ENCODE measurements around the gene TRAP1. TPM values are rescaled to one million over a fixed set of nuclear protein-coding genes. Genes with fewer than 3 reads are reported as not detected.
"Not testable (repeated sequence)": the region's sequence is repeated elsewhere in the genome, so short reads cannot be mapped to it uniquely, and the experiment has no call there.

Gene TRAP1
- total and polyA plus RNA-seq, 7 donors, result 98.1 to 162 (median 122) TPM

DNA sequence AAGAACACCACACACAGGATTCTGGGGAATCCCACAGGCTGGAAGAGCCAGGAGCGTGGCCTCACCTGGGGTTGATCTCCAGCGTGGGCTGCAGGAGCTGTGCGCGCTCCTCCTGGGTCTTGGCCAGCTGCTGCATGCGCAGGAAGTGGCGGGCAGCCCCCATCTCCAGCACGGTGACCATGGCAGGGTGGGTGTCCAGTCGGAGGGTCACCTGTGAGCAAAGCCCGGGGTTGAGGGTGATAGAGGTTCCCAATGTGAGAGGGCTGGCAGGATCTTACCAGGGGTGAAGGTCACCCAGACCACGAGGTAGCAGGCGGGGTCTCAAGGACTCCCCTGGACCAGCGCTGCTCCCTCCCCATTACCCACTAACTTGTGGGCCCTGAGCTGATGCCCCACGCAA, 55.4 kb downstream of the TRAP1 start:
- Histone ChIP-seq H3K4me3 (no peak overlapping the region), H3K9me3 (no peaks in the 10 kb centered on the region), H3K36me3 (ENCODE audit: insufficient read depth in 1 of 2, low read depth in 1 of 2) (peaks cover 7 to 100% of the 10 kb centered on the region in 2 donors), H3K27me3 (ENCODE audit: insufficient read depth in 3 of 3, low read length in 2 of 3) (no peaks in the 10 kb centered on the region), H3K27ac (no peak overlapping the region), H3K4me1 (no peaks in the 10 kb centered on the region)
- ATAC-seq, result no peak
- WGBS, 3 donors, result 89 to 92% (median 91%) methylated on average over 13 of the region's 13 CpGs
- DNase-seq, result peak in 1 of 2 donors; percentile 48
- intact Hi-C loops (cut with DNase I), result no loop called here
- TF ChIP-seq CTCF (IDR thresholded peaks at IDR 0.05), result no peak

GRCh38 chr16:3661311-3661710, 56.0 kb downstream of the TRAP1 start:
- Histone ChIP-seq H3K36me3 (ENCODE audit: insufficient read depth in 1 of 2, low read depth in 1 of 2) (peaks cover 7 to 98% of the 10 kb centered on the region in 2 donors), H3K9me3 (no peaks in the 10 kb centered on the region), H3K4me1 (no peaks in the 10 kb centered on the region), H3K27ac (no peak overlapping the region), H3K27me3 (ENCODE audit: insufficient read depth in 3 of 3, low read length in 2 of 3) (no peaks in the 10 kb centered on the region), H3K4me3 (no peak overlapping the region)
- DNase-seq (peak in 1 of 2 donors; percentile 17), ATAC-seq (no peak)
- no peak for TF ChIP-seq CTCF (IDR thresholded peaks at IDR 0.05)
- WGBS, 3 donors, result 85 to 87% (median 86%) methylated on average over 12 of the region's 12 CpGs
- intact Hi-C loops (cut with DNase I), result no loop called here

DNA sequence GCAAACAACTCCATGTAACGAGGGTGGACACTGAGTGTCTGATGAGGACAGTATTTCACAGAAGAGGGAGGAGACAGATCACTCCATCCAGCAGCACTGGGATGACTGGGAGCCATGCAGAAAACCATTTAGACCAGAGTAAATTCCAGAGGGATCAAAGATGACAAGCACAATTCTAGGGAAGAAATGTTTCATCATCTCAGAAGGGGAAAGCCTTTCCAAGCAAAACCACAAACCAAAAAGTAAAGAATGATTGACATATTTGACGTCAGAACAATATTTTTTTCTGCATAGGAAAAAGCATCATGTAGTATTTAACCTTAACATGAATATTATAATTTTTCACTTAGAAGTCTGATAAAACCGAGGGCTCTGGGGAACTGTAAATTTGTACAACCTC, 58.1 kb downstream of the TRAP1 start:
- Histone ChIP-seq H3K27ac (no peak overlapping the region), H3K4me1 (no peaks in the 10 kb centered on the region), H3K27me3 (ENCODE audit: insufficient read depth in 3 of 3, low read length in 2 of 3) (no peaks in the 10 kb centered on the region), H3K9me3 (no peaks in the 10 kb centered on the region), H3K36me3 (ENCODE audit: insufficient read depth in 1 of 2, low read depth in 1 of 2) (peaks cover 0 to 94% of the 10 kb centered on the region in 2 donors), H3K4me3 (no peak overlapping the region)
- DNase-seq (no peak), ATAC-seq (no peak)
- intact Hi-C loops (cut with DNase I), result no loop called here
- TF ChIP-seq CTCF (IDR thresholded peaks at IDR 0.05), result no peak
- WGBS, 3 donors, result 75 to 78% (median 77%) methylated on average over 3 of the region's 3 CpGs

- DNase-seq (peak in 1 of 2 donors; percentile 39), ATAC-seq (peak in 3 of 4 donors; percentile 36 to 41 (median 38))
- 86 to 88% (median 88%) methylated on average over 40 to 42 of the region's 42 CpGs for whole genome bisulfite sequencing, 3 donors
- Histone ChIP-seq H3K4me3 (no peak overlapping the region), H3K9me3 (no peaks in the 10 kb centered on the region), H3K36me3 (ENCODE audit: insufficient read depth in 1 of 2, low read depth in 1 of 2) (peaks cover 0 to 75% of the 10 kb centered on the region in 2 donors), H3K4me1 (no peaks in the 10 kb centered on the region), H3K27ac (no peak overlapping the region), H3K27me3 (ENCODE audit: insufficient read depth in 3 of 3, low read length in 2 of 3) (no peaks in the 10 kb centered on the region)
- TF ChIP-seq CTCF (IDR thresholded peaks at IDR 0.05), result no peak
- intact Hi-C loops (cut with DNase I), result no loop called here
Observed at GRCh38 chr16:3656491-3657468, 60.5 kb downstream of the TRAP1 start.

GRCh38 chr16:3656160-3656490, 61.2 kb downstream of the TRAP1 start:
- peaks cover 0 to 75% of the 10 kb centered on the region in 2 donors for H3K36me3 ChIP-seq (ENCODE audit: insufficient read depth in 1 of 2, low read depth in 1 of 2)
- DNase-seq; H3K4me3 ChIP-seq; H3K27ac ChIP-seq; intact Hi-C loops (cut with DNase I); H3K9me3 ChIP-seq; H3K4me1 ChIP-seq; H3K27me3 ChIP-seq (ENCODE audit: insufficient read depth in 3 of 3, low read length in 2 of 3); ATAC-seq: not testable (repeated sequence)
- 77 to 94% (median 90%) methylated on average over 4 to 7 of the region's 10 CpGs for WGBS, 3 donors
